ENCODE data around the gene AATF. TPM values are rescaled to one million over a fixed set of nuclear protein-coding genes. Genes with fewer than 3 reads are reported as not detected.
A peak's percentile ranks its signal among the peaks of the same experiment; 100 is the strongest.

The AATF gene
- 10 to 100 TPM; 30.3 to 50.5 (median 40.9) TPM for total RNA-seq

GRCh38 chr17:36948717-36949460 is at the start of gene AATF:
AATF (plus strand) TSS chr17:36948954; CDS start chr17:36949126, 172 bp downstream.
- TF ChIP-seq POLR2A (IDR thresholded peaks at IDR 0.05) (peak; percentile 50 to 74), CTCF (IDR thresholded peaks at IDR 0.05 in 4 of 5, conservative IDR thresholded peaks at IDR 0.05 in 1 of 5) (no peak)
- in situ Hi-C loops (cut with MboI; ENCODE audit: low sequenced_read_pairs in 4 of 4) (loop anchor here in 1 of 4 donors (25.0 kb wide), 1 partner anchor 312 kb away; no protein-coding TSS in a partner anchor), intact Hi-C loops (cut with DNase I; ENCODE audit: low total_unique reads) (loop anchor here (1.0 to 5.0 kb wide), 6 partner anchors 98 to 458 kb away; partner anchors contain the start of genes ACACA, MRM1, MYO19 and PIGW)

GRCh38 chr17:36899250-36900159 is 49.2 kb upstream of the AATF start:
- no peak for ATAC-seq

More at GRCh38 chr17:36948717-36949460, at the start of gene AATF:
- Histone ChIP-seq H3K4me3 (peak within 1 kb of the TSS; percentile 68 to 96 (median 86)), H3K27ac (peak within 1 kb of the TSS; percentile 78 to 92 (median 84)), H3K27me3 (peaks cover 38 to 41% (median 41%) of the 10 kb centered on the region in 3 donors), H3K36me3 (peaks cover 0 to 26% of the 10 kb centered on the region in 2 donors), H3K4me1 (peaks cover 15 to 19% of the 10 kb centered on the region in 2 donors), H3K9me3 (no peaks in the 10 kb centered on the region)
- DNase-seq (peak; percentile 89 to 93), ATAC-seq (peak; percentile 96 to 98)

DNA sequence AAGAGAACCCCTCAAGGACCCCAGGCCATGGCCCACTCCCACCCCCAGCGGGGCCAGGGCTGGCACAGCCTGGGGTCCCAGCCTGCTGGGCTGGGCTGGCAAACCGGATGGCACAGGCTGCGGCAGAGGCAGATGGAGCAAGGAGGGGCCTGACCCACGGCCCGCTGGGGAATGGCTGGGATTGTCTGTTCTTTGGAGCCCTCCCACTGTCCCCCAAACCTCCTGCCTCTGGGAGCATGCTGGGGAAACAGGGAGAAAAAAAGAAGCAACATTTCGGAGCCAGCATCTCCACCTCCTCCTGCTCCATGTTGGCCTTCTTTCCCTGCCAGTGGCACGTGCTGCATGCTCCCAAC is 48.6 kb upstream of the AATF start:
- TF ChIP-seq POLR2A (IDR thresholded peaks at IDR 0.05) (no peak), CTCF (IDR thresholded peaks at IDR 0.05 in 4 of 5, conservative IDR thresholded peaks at IDR 0.05 in 1 of 5) (no peak)
- no peaks in the 10 kb centered on the region for H3K4me1 ChIP-seq
- intact Hi-C loops (cut with DNase I; ENCODE audit: low total_unique reads) = no loop called here
- no peaks in the 10 kb centered on the region for H3K9me3 ChIP-seq
- H3K27ac ChIP-seq = no peak overlapping the region
- in situ Hi-C loops (cut with MboI; ENCODE audit: low sequenced_read_pairs in 4 of 4) = loop anchor here in 1 of 4 donors (25.0 kb wide), 1 partner anchor 88 kb away; no protein-coding TSS in a partner anchor
- H3K4me3 ChIP-seq = no peak overlapping the region
- DNase-seq (no peak), ATAC-seq (no peak)
- H3K27me3 ChIP-seq = peaks cover 0 to 5% (median 3%) of the 10 kb centered on the region in 3 donors
- no peaks in the 10 kb centered on the region for H3K36me3 ChIP-seq

More at GRCh38 chr17:36899250-36900159, 49.2 kb upstream of the AATF start:
- no peak for TF ChIP-seq CTCF (IDR thresholded peaks at IDR 0.05 in 4 of 5, conservative IDR thresholded peaks at IDR 0.05 in 1 of 5)
- no peak for TF ChIP-seq POLR2A (IDR thresholded peaks at IDR 0.05)
- no peaks in the 10 kb centered on the region for H3K9me3 ChIP-seq
- in situ Hi-C loops (cut with MboI; ENCODE audit: low sequenced_read_pairs in 4 of 4) = loop anchor here in 1 of 4 donors (25.0 kb wide), 1 partner anchor 87 kb away; no protein-coding TSS in a partner anchor
- no peak for DNase-seq
- H3K4me3 ChIP-seq = no peak overlapping the region
- peaks cover 0 to 5% (median 3%) of the 10 kb centered on the region in 3 donors for H3K27me3 ChIP-seq
- intact Hi-C loops (cut with DNase I; ENCODE audit: low total_unique reads) = no loop called here
- H3K27ac ChIP-seq = no peak overlapping the region
- no peaks in the 10 kb centered on the region for H3K4me1 ChIP-seq
- H3K36me3 ChIP-seq = no peaks in the 10 kb centered on the region

DNA sequence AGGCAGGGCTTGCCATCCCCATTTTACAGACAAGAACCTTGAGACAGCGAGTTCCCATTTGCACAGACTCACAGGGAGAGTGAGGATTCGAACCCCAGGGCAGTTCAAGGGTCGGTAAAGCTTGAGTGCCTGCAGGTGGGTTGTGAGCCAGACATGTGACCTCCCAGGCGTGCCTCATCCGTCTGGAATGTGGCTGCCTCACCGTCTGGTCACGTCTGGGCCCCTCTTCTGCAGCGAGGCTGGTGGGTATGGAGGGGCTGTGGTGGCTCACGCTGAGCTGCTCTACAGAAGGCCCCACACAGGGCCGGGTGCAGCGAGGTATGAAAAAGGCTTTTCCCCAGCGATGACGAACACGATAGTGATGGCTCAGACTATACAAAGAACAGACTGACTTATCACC is 47.2 kb upstream of the AATF start:
- intact Hi-C loops (cut with DNase I; ENCODE audit: low total_unique reads) = no loop called here
- H3K4me1 ChIP-seq = no peaks in the 10 kb centered on the region
- H3K9me3 ChIP-seq = no peaks in the 10 kb centered on the region
- ATAC-seq (no peak), DNase-seq (no peak)
- TF ChIP-seq CTCF (IDR thresholded peaks at IDR 0.05 in 4 of 5, conservative IDR thresholded peaks at IDR 0.05 in 1 of 5) (no peak), POLR2A (IDR thresholded peaks at IDR 0.05) (no peak)
- no peaks in the 10 kb centered on the region for H3K36me3 ChIP-seq
- in situ Hi-C loops (cut with MboI; ENCODE audit: low sequenced_read_pairs in 4 of 4) = loop anchor here in 1 of 4 donors (25.0 kb wide), 1 partner anchor 89 kb away; no protein-coding TSS in a partner anchor
- no peak overlapping the region for H3K27ac ChIP-seq
- peaks cover 0 to 7% (median 6%) of the 10 kb centered on the region in 3 donors for H3K27me3 ChIP-seq
- no peak overlapping the region for H3K4me3 ChIP-seq

Data from gastrocnemius medialis (tissue), 4 donors.